ENCODE results near the gene LANCL2. TPM values are rescaled to one million over a fixed set of nuclear protein-coding genes. Genes with fewer than 3 reads are reported as not detected.

LANCL2 gene
- total and polyA plus RNA-seq, 3 experiments from 2014 or later = 7.4 to 24.1 (median 22.1) TPM

GRCh38 chr7:55435466-55435865, 70.3 kb downstream of the LANCL2 start:
- Mint-ChIP-seq H3K27me3 (peaks cover 0 to 1% of the 10 kb centered on the region in 2 donors), H3K36me3 (peaks cover 0 to 3% (median 0%) of the 10 kb centered on the region in 3 donors), H3K4me3 (no peak overlapping the region), H3K4me1 (peaks cover 24 to 53% (median 36%) of the 10 kb centered on the region in 3 donors), H3K9me3 (no peaks in the 10 kb centered on the region), H3K27ac (no peak overlapping the region)
- no peak for DNase-seq
- CTCF ChIA-PET = interaction anchor here (1.1 kb wide), 1 partner anchor 20 kb away, joined by 3 read pairs; no protein-coding TSS in a partner anchor
- Histone ChIP-seq H3K4me1 (ENCODE audit: insufficient read depth, low read length) (peaks cover 23% of the 10 kb centered on the region), H3K27ac (ENCODE audit: low read depth, low read length) (no peak overlapping the region), H3K9me3 (ENCODE audit: low read length) (no peaks in the 10 kb centered on the region), H3K27me3 (ENCODE audit: insufficient read depth, low read length, poor library complexity, severe bottlenecking) (no peaks in the 10 kb centered on the region), H3K36me3 (ENCODE audit: insufficient read depth, low read length) (no peaks in the 10 kb centered on the region), H3K4me3 (ENCODE audit: low read length) (no peak overlapping the region)
- POLR2A ChIA-PET = no interaction called here

- Histone ChIP-seq H3K4me3 (ENCODE audit: low read length) (no peak overlapping the region), H3K36me3 (ENCODE audit: insufficient read depth, low read length) (no peaks in the 10 kb centered on the region), H3K27me3 (ENCODE audit: insufficient read depth, low read length, poor library complexity, severe bottlenecking) (no peaks in the 10 kb centered on the region), H3K4me1 (ENCODE audit: insufficient read depth, low read length) (peaks cover 23% of the 10 kb centered on the region), H3K27ac (ENCODE audit: low read depth, low read length) (no peak overlapping the region), H3K9me3 (ENCODE audit: low read length) (no peaks in the 10 kb centered on the region)
- peaks cover 0 to 1% (median 0%) of the 10 kb centered on the region in 3 donors for H3K36me3 Mint-ChIP-seq
- peaks cover 24 to 55% (median 36%) of the 10 kb centered on the region in 3 donors for H3K4me1 Mint-ChIP-seq
- peaks cover 0 to 1% of the 10 kb centered on the region in 2 donors for H3K27me3 Mint-ChIP-seq
- CTCF ChIA-PET = interaction anchor here (1.1 kb wide), 1 partner anchor 160 kb away, joined by 3 read pairs; no protein-coding TSS in a partner anchor
- DNase-seq = no peak
- peak overlapping the region in 2 of 8 donors; percentile 8 to 71 for H3K27ac Mint-ChIP-seq
- no peaks in the 10 kb centered on the region for H3K9me3 Mint-ChIP-seq
- no peak overlapping the region for H3K4me3 Mint-ChIP-seq
- POLR2A ChIA-PET = no interaction called here
Observed at GRCh38 chr7:55436457-55436856, 71.3 kb downstream of the LANCL2 start.

- peak overlapping the region in 3 of 8 donors; percentile 31 to 67 (median 43) for H3K27ac Mint-ChIP-seq
- Histone ChIP-seq H3K36me3 (ENCODE audit: insufficient read depth, low read length) (no peaks in the 10 kb centered on the region), H3K27me3 (ENCODE audit: insufficient read depth, low read length, poor library complexity, severe bottlenecking) (no peaks in the 10 kb centered on the region), H3K4me1 (ENCODE audit: insufficient read depth, low read length) (peaks cover 23% of the 10 kb centered on the region), H3K4me3 (ENCODE audit: low read length) (no peak overlapping the region), H3K9me3 (ENCODE audit: low read length) (no peaks in the 10 kb centered on the region), H3K27ac (ENCODE audit: low read depth, low read length) (no peak overlapping the region)
- no peak for DNase-seq
- H3K9me3 Mint-ChIP-seq = no peaks in the 10 kb centered on the region
- H3K27me3 Mint-ChIP-seq = peaks cover 0 to 1% of the 10 kb centered on the region in 2 donors
- ChIA-PET POLR2A (no interaction called here), CTCF (no interaction called here)
- no peak overlapping the region for H3K4me3 Mint-ChIP-seq
- H3K36me3 Mint-ChIP-seq = no peaks in the 10 kb centered on the region
- peaks cover 24 to 55% (median 34%) of the 10 kb centered on the region in 3 donors for H3K4me1 Mint-ChIP-seq
Observed at GRCh38 chr7:55437375-55437774, 72.2 kb downstream of the LANCL2 start.

- no peaks in the 10 kb centered on the region for H3K9me3 Mint-ChIP-seq
- H3K4me1 Mint-ChIP-seq = peaks cover 18 to 48% (median 26%) of the 10 kb centered on the region in 3 donors
- peaks cover 23% of the 10 kb centered on the region for H3K4me1 ChIP-seq (ENCODE audit: insufficient read depth, low read length)
- ChIA-PET CTCF (no interaction called here), POLR2A (no interaction called here)
- no peak for DNase-seq
- no peaks in the 10 kb centered on the region for H3K27me3 ChIP-seq (ENCODE audit: insufficient read depth, low read length, poor library complexity, severe bottlenecking)
- peak overlapping the region in 5 of 8 donors; percentile 38 to 88 (median 45) for H3K27ac Mint-ChIP-seq
- peaks cover 0 to 1% of the 10 kb centered on the region in 2 donors for H3K27me3 Mint-ChIP-seq
- no peak overlapping the region for H3K4me3 Mint-ChIP-seq
- no peak overlapping the region for H3K4me3 ChIP-seq (ENCODE audit: low read length)
- H3K36me3 Mint-ChIP-seq = no peaks in the 10 kb centered on the region
- H3K36me3 ChIP-seq (ENCODE audit: insufficient read depth, low read length) = no peaks in the 10 kb centered on the region
- H3K27ac ChIP-seq (ENCODE audit: low read depth, low read length) = no peak overlapping the region
- H3K9me3 ChIP-seq (ENCODE audit: low read length) = no peaks in the 10 kb centered on the region
Observed at GRCh38 chr7:55438085-55438756, 73.1 kb downstream of the LANCL2 start.

GRCh38 chr7:55438757-55439525, 73.8 kb downstream of the LANCL2 start:
- DNase-seq = no peak
- Histone ChIP-seq H3K27me3 (ENCODE audit: insufficient read depth, low read length, poor library complexity, severe bottlenecking) (no peaks in the 10 kb centered on the region), H3K4me3 (ENCODE audit: low read length) (no peak overlapping the region), H3K27ac (ENCODE audit: low read depth, low read length) (no peak overlapping the region), H3K4me1 (ENCODE audit: insufficient read depth, low read length) (peaks cover 16% of the 10 kb centered on the region), H3K9me3 (ENCODE audit: low read length) (no peaks in the 10 kb centered on the region), H3K36me3 (ENCODE audit: insufficient read depth, low read length) (no peaks in the 10 kb centered on the region)
- H3K36me3 Mint-ChIP-seq = no peaks in the 10 kb centered on the region
- ChIA-PET POLR2A (no interaction called here), CTCF (interaction anchor here (1.1 kb wide), 1 partner anchor 128 kb away, joined by 3 read pairs; no protein-coding TSS in a partner anchor)
- H3K4me1 Mint-ChIP-seq = peaks cover 17 to 43% (median 21%) of the 10 kb centered on the region in 3 donors
- H3K27ac Mint-ChIP-seq = peak overlapping the region in 6 of 8 donors; percentile 38 to 72 (median 52)
- no peak overlapping the region for H3K4me3 Mint-ChIP-seq
- H3K9me3 Mint-ChIP-seq = no peaks in the 10 kb centered on the region
- peaks cover 0 to 1% of the 10 kb centered on the region in 2 donors for H3K27me3 Mint-ChIP-seq

- H3K27me3 Mint-ChIP-seq = peaks cover 0 to 1% of the 10 kb centered on the region in 2 donors
- H3K27ac Mint-ChIP-seq = peak overlapping the region in 3 of 8 donors; percentile 0 to 70 (median 55)
- ChIA-PET POLR2A (no interaction called here), CTCF (interaction anchor here (1.1 kb wide), 1 partner anchor 127 kb away, joined by 3 read pairs; no protein-coding TSS in a partner anchor)
- Histone ChIP-seq H3K4me3 (ENCODE audit: low read length) (no peak overlapping the region), H3K9me3 (ENCODE audit: low read length) (no peaks in the 10 kb centered on the region), H3K27me3 (ENCODE audit: insufficient read depth, low read length, poor library complexity, severe bottlenecking) (no peaks in the 10 kb centered on the region), H3K36me3 (ENCODE audit: insufficient read depth, low read length) (no peaks in the 10 kb centered on the region), H3K27ac (ENCODE audit: low read depth, low read length) (no peak overlapping the region), H3K4me1 (ENCODE audit: insufficient read depth, low read length) (peaks cover 16% of the 10 kb centered on the region)
- peaks cover 17 to 43% (median 21%) of the 10 kb centered on the region in 3 donors for H3K4me1 Mint-ChIP-seq
- H3K9me3 Mint-ChIP-seq = no peaks in the 10 kb centered on the region
- no peaks in the 10 kb centered on the region for H3K36me3 Mint-ChIP-seq
- no peak for DNase-seq
- peak overlapping the region in 1 of 7 donors; percentile 2 for H3K4me3 Mint-ChIP-seq
Observed at GRCh38 chr7:55439627-55440026, 74.5 kb downstream of the LANCL2 start.

GRCh38 chr7:55440040-55440690, 75.0 kb downstream of the LANCL2 start:
- CTCF ChIA-PET = no interaction called here
- DNase-seq = no peak
- Histone ChIP-seq H3K36me3 (ENCODE audit: insufficient read depth, low read length) (no peaks in the 10 kb centered on the region), H3K27ac (ENCODE audit: low read depth, low read length) (no peak overlapping the region), H3K27me3 (ENCODE audit: insufficient read depth, low read length, poor library complexity, severe bottlenecking) (no peaks in the 10 kb centered on the region), H3K9me3 (ENCODE audit: low read length) (no peaks in the 10 kb centered on the region), H3K4me3 (ENCODE audit: low read length) (no peak overlapping the region), H3K4me1 (ENCODE audit: insufficient read depth, low read length) (peaks cover 16% of the 10 kb centered on the region)
- peaks cover 21 to 49% (median 24%) of the 10 kb centered on the region in 3 donors for H3K4me1 Mint-ChIP-seq
- peak overlapping the region in 1 of 7 donors; percentile 27 for H3K4me3 Mint-ChIP-seq
- H3K36me3 Mint-ChIP-seq = no peaks in the 10 kb centered on the region
- POLR2A ChIA-PET = no interaction called here
- no peak overlapping the region for H3K27ac Mint-ChIP-seq
- H3K9me3 Mint-ChIP-seq = no peaks in the 10 kb centered on the region
- H3K27me3 Mint-ChIP-seq = peaks cover 0 to 1% of the 10 kb centered on the region in 2 donors
